Activated CD8-positive, alpha-beta memory T cell treated with anti-CD3 and anti-CD28 coated beads, Interleukin-2, amount 50 U/mL, for 48 hours (primary cell): ENCODE measurements around the gene ZNF77.
A peak's percentile ranks its signal among the peaks of the same experiment; 100 is the strongest.
"Not testable (repeated sequence)": the region's sequence is repeated elsewhere in the genome, so short reads cannot be mapped to it uniquely, and the experiment has no call there.

ENCODE experiments used
- DNase-seq: peaks from one replicate; pipeline ENCODE4 v3.0.0-alpha.2; 2020

Gene ZNF77

DNA sequence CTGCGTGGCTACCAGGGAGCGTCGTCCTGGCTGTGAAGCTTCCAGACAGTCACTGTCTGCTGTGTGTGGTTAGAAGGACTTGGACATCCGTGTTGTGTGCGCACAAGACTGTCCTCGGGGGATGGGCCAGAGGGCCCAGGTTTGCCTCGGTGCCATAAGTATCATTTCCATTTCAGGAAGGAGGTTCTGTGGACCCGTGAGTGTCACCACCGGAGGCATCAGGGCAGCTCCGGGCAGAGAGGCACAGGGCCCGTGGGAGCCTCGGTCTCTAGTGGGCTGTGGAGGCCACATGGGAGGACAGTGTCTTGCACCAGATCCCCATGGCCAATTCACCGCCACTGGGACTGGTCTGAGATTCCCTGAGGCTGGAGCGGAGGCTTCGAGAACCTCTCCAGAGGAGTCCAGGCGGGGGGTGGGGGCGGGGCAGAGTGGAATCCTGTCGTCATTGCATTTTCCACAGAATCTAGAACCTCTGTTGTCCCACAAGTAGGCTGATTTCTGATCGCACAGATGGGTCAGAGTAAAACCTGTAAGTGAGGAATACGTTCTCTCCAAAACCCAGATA, 38.1 kb downstream of the ZNF77 start:
- no peak for DNase-seq

DNA sequence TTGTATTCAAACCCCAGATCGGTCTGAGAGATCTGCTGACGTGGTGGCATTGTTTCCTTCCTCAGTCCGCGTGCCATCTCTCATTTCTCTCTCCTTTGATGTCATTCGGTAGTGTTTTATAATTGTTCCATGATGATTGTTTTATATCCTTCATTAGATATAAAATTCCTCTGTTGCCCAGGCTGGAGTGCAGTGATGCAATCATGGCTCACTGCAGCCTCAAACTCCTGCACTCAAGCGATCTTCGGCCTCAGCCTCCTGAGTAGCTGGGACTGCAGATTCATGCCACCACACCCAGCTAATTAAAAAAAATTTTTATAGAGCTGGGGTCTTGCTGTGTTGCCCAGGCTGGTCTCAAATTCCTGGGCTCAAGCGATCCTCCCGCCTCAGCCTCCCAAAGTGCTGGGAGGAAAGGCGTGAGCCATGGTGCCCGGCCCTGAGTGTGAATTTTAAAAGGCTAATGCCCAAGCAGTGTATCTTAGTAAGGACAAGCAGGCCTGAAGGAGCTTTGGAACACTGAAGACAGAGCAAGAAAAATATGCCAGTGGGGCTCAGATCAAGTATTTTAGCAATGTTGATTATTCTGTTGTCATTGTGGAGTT, 38.8 kb downstream of the ZNF77 start:
- no peak for DNase-seq

DNA sequence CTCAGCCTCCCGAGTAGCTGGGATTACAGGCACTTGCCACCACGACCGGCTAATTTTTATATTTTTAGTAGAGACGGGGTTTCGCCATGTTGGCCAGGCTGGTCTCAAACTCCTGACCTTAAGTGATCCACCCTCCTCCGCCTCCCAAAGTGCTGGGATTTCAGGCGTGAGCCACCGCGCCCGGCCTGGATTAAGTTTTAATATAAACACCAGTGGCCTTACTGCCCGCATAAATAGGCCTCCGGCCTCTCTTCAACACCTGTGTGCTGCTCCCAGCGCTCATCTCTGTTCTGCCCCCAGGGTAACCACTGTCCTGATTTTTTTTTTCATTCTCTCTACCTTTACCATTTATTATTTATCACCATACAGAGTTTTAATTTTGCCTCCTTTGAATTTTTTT, 41.4 kb downstream of the ZNF77 start:
- DNase-seq = not testable (repeated sequence)

DNA sequence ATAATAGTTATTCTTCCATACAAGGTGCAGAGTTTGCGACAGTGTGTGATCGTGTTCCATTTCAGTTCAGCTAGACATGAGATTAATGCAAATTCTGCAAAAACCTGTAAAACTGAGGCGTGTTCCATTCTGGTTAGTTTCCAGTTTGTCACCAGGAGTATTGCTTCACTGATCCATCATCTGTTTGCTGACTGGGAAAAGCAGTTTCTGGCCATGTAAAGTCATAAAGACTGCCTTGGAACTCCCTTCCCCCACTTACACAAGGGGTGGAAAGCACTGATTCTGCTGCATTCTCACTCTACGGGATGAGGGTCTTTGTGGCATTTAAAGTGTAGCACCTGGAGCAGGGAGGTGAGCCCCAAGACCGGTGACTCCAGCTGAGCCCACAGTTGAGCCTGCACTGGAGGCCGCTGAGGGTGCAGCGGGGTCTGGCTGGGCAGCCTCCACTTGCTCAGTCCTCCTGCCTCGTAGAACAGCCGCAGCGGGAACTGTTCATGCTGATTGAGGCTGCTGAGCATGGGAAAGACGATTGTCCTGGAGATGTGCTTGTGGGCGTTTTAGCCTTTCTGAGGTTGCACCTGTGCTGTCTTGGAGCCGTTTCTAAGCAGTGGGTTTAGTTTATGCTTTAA, 42.1 kb downstream of the ZNF77 start:
- peak; percentile 30 for DNase-seq

DNA sequence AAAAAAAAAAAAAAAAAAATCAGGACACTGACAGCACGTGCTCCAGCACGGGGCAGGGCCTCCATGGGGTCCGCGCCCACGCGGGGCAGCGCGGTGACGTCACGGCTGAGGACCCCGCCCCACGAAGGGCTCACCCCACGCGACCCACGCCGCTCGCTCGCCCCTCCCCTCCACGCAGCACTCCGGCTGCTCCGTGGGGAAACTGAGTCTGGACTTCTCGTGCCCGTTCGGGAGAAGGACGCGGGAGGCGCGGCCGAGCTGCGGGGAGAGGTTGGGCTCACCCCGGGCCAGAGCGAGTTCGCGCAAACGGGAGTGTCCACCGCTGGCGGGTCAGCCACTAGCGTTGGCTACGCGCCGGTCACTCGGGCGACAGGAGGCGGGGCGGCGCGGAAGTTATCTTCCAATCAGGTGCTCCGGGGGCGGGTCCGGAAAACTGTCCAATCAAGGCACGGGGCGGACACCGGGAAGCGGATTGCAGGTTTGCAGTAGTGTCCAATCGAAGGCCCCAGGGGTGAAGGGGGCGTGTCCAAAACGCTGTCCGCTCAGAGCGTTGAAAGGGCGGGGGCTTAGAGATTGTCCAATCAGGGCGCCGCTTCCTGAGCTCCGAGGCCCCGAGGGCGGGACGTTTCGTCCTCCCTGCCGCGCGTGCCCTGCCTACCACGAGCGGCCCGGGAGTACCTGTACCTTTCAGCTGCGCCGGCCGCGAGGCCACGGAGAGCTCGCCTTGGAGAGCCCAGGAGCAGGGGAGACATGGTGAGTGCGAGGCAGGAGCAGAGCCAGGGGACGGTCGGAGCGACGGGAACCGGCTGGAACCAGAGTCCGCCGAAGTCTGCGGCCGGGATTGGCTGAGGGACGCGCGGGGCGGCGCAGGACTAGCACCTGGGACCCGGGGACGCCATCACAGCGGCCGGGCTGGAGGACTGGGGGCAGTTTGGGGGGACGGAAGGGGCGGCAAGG, 44.2 kb downstream of the ZNF77 start, which contains the start of gene ZNF57:
ZNF57 (plus strand) TSS at position 633 of the 957 bp plus-strand sequence; CDS start at position 751, 118 bp downstream.
- DNase-seq = peak; percentile 97

DNA sequence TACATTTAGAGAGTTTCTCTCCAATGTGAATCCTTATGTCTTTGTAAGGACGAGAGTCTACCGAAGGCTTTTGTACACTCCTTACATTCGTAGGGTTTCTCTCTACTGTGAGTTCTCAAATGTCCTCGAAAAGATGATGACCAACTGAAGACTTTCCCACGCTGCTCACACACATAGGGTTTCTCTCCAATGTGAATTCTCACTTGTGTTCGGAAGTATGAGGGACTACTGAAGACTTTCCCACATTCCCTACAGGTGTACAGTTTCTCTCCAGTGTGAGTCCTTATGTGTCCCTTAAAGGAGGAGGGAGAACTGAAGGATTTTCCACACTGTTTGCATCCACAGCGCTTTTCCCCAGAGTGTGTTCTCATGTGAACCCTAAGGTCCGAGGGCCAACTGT, 48.1 kb downstream of the ZNF77 start:
- no peak for DNase-seq

DNA sequence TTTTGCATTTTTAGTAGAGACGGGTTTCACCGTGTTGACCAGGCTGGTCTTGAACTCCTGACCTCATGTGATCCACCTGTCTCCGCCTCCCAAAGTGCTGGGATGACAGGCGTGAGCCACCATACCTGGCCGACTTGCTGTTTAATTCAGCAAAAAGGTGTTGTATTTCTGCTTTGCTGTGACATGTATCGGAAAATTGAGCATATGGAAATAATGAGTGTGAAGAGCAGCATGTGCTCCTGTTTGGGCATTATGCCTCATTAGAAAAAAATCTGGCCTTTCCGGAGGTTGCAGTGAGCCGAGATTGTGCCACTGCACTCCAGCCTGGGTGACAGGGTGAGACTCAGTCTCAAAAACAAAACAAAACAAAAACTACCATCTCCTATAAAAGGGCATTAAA, 54.2 kb downstream of the ZNF77 start:
- DNase-seq = not testable (repeated sequence)

DNA sequence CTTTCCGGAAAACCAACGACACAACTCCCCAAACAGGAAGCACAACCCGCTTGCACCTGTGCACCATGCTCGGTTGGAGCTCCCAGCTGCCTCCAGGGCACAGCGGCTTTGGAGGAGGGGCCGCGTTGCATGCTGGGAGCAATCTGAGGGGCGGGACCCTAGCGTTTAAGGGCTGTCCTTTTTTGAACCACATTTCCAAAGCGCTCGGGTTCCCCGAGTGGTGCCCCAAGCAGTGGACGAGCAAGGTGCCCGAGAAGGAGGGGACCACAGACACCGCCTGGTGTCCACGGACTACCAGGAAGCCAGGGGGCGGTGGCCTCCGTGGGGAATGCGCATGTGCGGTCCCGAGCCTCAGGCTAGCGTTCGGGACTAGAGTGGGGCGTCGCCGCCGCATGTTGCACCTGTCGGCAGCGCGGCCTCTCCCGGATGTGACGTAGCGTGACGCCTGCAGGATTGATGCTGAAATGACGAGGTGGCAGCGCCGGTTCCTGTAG, 56.0 kb downstream of the ZNF77 start:
- DNase-seq = peak; percentile 75

DNA sequence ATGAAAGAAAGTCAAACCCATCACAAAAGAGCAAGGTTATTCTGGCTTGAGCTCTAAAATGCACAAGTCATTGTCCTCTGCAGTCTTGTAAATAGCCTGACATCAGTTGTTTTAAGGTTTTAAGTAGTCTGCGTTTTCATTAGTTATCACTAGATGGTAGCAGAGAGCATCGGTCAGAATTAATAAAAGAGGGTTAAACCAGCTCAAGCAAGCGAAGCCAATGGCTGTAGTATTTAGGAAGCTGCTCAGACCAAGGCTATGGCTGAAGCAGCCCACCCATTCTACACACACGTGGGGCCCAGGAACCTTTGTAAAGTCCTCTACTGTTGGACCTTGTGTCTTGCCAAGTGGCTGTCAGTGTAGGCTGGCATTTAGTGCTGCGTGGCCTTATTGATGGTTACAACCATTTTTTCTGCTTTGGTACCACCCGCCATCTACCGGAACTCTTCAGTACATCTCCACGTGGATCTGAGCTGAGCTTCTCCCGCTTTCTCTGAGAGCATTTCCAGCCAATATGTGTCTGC, 57.3 kb downstream of the ZNF77 start:
- DNase-seq = no peak

DNA sequence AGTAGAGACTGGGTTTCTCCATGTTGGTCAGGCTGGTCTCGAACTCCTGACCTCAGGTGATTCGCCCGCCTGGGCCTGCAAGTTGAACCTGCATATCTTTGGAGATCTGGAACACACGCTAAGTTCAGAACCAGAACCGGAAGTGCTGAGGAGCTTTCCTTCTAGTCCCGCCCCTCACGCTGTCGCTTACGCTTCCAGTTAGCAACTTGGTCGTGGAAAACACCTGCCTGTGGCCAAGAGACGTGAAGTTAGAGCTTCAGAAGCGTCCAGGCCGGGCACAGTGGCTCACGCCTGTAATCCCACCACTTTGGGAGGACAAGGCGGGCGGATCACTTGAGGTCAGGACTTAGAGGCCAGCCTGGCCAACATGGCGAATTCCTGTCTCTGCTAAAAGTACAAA, 59.0 kb downstream of the ZNF77 start:
- DNase-seq = no peak

DNA sequence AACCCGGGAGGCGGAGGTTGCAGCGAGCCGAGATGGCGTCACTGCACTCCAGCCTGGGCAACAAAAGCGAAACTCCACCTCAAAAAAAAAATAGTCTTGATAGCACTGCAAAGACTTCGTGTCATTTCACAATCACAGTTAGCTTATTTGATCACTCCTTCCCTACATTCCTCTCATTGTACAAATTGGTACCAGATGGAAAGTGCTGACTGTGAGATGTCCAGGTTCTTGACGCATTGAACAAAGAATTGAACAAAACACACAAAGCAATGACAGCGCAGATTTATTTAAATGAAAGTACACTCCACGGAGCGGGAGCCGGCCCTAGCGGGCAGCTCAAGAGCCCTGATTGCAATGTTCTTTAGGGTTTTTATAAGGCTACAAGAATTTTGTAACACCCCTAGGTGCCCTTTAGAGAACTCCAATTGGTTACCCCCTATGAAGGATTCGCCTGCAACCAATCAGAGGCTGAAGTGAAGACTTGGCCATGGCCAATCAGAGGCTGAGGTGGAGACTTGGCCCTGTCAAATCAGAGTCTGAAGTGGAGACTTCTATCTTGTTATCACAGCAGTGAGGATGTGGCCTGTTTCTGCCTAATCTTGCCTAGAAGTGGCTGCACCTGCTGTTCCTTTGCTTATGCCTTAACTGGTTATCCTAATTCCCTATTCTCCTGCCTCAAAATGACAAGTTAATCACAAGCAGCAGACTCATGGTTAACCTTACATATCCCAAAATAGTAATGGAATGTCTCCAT, 60.9 kb downstream of the ZNF77 start:
- no peak for DNase-seq
